ENCODE data around the gene C12orf50. TPM values are rescaled to one million over a fixed set of nuclear protein-coding genes. Genes with fewer than 3 reads are reported as not detected.

Gene C12orf50
- total and polyA plus RNA-seq, 10 of the 15 experiments (the other 5 are each of a cell fraction or from before 2014, with no cell fraction given): 0.03 to 0.06 TPM; not detected in 8

DNA sequence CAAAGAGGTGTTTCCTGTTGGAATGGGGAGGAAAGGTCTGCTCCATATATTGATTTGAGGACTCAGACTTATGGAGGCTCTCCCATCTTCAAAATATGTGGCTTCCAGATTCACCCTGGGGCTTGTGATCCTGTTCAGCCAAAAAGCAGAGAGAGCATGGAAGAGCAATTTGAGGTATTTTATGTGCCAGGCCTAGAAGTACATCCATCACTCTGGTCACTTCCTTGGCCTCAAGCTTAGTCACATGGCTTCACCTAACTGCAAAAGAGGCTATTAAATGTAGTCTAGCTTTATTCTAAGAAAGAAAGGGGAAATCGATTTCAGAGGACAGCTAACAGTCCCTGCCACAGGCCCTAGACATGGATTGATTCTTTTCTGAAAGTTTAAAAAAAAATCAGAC is 86.2 kb downstream of the C12orf50 start:
- no peaks in the 10 kb centered on the region for H3K27me3 ChIP-seq (replicated peaks in 1 of 2; ENCODE audit: control insufficient read depth in 2 of 2, insufficient read depth in 2 of 2, low read length in 1 of 2)
- no peaks in the 10 kb centered on the region for H3K9me3 ChIP-seq (replicated peaks; ENCODE audit: control insufficient read depth, insufficient read depth, low read length)
- H3K79me2 ChIP-seq (ENCODE audit: control insufficient read depth, insufficient read depth, low read length): no peaks in the 10 kb centered on the region

More for the DNA sequence above, 86.2 kb downstream of the C12orf50 start:
- 0% methylated on average over 1 of the region's 1 CpG for WGBS (ENCODE audit: insufficient coverage, insufficient replicate concordance, low lambda C conversion rate, missing lambda C conversion rate)
- no peak overlapping the region for H2AFZ ChIP-seq (ENCODE audit: control insufficient read depth, low read depth, low read length)
- H3K36me3 ChIP-seq (ENCODE audit: control insufficient read depth in 2 of 2, insufficient read depth in 2 of 2, low read length in 1 of 2): no peaks in the 10 kb centered on the region
- ChIA-PET RAD21 (ENCODE audit: unreplicated experiment) (no interaction called here), POLR2A (no interaction called here), SMC1A (ENCODE audit: uncharacterized antibody, unreplicated experiment) (no interaction called here), CTCF (no interaction called here)
- in situ Hi-C loops (cut with MboI) (no loop called here), intact Hi-C loops (cut with micrococcal nuclease; ENCODE audit: unreplicated experiment) (no loop called here)
- H3K4me3 ChIP-seq: no peak overlapping the region
- no TSS peak for BruUV-seq (replicated peaks)
- no peak overlapping the region for H3K27ac ChIP-seq (ENCODE audit: control insufficient read depth, insufficient read depth)
- TF ChIP-seq FOS (IDR thresholded peaks at IDR 0.05; ENCODE audit: borderline replicate concordance, extremely low read depth, insufficient read length) (no peak), SMC3 (IDR thresholded peaks at IDR 0.05; ENCODE audit: borderline replicate concordance, low read length) (no peak), HCFC1 (IDR thresholded peaks at IDR 0.05; ENCODE audit: low read length) (no peak), SMAD5 (IDR thresholded peaks at IDR 0.05; ENCODE audit: low read depth) (no peak), ZNF622 (IDR thresholded peaks at IDR 0.05) (no peak), MYB (IDR thresholded peaks at IDR 0.05; ENCODE audit: borderline replicate concordance, low read depth, low read length) (no peak), PAX8 (IDR thresholded peaks at IDR 0.05) (no peak), RAD21 (IDR thresholded peaks at IDR 0.05; ENCODE audit: insufficient read depth, low read depth, low read length) (no peak), RELA (IDR thresholded peaks at IDR 0.05; ENCODE audit: borderline replicate concordance, partially characterized antibody) (no peak), NR2C2 (IDR thresholded peaks at IDR 0.05; ENCODE audit: borderline replicate concordance, control insufficient read depth, insufficient read length, low read depth) (no peak), JUNB (IDR thresholded peaks at IDR 0.05) (no peak), KLF5 (IDR thresholded peaks at IDR 0.05; ENCODE audit: partially characterized antibody) (no peak), ZNF24 (IDR thresholded peaks at IDR 0.05) (no peak)
- TF ChIP-seq, protein P1, sequence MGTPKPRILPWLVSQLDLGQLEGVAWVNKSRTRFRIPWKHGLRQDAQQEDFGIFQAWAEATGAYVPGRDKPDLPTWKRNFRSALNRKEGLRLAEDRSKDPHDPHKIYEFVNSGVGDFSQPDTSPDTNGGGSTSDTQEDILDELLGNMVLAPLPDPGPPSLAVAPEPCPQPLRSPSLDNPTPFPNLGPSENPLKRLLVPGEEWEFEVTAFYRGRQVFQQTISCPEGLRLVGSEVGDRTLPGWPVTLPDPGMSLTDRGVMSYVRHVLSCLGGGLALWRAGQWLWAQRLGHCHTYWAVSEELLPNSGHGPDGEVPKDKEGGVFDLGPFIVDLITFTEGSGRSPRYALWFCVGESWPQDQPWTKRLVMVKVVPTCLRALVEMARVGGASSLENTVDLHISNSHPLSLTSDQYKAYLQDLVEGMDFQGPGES (IDR thresholded peaks at IDR 0.05): no peak
- TF ChIP-seq, protein P2, sequence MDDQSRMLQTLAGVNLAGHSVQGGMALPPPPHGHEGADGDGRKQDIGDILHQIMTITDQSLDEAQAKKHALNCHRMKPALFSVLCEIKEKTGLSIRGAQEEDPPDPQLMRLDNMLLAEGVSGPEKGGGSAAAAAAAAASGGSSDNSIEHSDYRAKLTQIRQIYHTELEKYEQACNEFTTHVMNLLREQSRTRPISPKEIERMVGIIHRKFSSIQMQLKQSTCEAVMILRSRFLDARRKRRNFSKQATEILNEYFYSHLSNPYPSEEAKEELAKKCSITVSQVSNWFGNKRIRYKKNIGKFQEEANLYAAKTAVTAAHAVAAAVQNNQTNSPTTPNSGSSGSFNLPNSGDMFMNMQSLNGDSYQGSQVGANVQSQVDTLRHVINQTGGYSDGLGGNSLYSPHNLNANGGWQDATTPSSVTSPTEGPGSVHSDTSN (IDR thresholded peaks at IDR 0.05; ENCODE audit: insufficient replicate concordance, low read depth, low read length): no peak
- TF ChIP-seq, protein P3, sequence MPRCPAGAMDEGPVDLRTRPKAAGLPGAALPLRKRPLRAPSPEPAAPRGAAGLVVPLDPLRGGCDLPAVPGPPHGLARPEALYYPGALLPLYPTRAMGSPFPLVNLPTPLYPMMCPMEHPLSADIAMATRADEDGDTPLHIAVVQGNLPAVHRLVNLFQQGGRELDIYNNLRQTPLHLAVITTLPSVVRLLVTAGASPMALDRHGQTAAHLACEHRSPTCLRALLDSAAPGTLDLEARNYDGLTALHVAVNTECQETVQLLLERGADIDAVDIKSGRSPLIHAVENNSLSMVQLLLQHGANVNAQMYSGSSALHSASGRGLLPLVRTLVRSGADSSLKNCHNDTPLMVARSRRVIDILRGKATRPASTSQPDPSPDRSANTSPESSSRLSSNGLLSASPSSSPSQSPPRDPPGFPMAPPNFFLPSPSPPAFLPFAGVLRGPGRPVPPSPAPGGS (IDR thresholded peaks at IDR 0.05; ENCODE audit: borderline replicate concordance, insufficient read depth, low read depth, low read length, poor library complexity, severe bottlenecking): no peak
- no peak overlapping the region for H3K4me2 ChIP-seq (ENCODE audit: control insufficient read depth, insufficient read depth)
- no peak overlapping the region for H3K9ac ChIP-seq (ENCODE audit: control insufficient read depth, insufficient read depth, low read length)
- FAIRE-seq: no peak
- no peaks in the 10 kb centered on the region for H4K20me1 ChIP-seq (ENCODE audit: control insufficient read depth, insufficient read depth)
- DNase-seq (ENCODE audit: low read depth, low spot score): no peak
- no peaks in the 10 kb centered on the region for H3K4me1 ChIP-seq (ENCODE audit: control insufficient read depth, insufficient read depth, low read length)
- ATAC-seq: no peak
